GM21515 (cell line): ENCODE measurements around the gene MRPL3.

Source experiments
- ATAC-seq: cut with Tn5 transposase; IDR thresholded peaks from one replicate; pipeline ENCODE4 v1.9.1; 2021; ENCODE audit not compliant: unreplicated experiment

MRPL3 gene

DNA sequence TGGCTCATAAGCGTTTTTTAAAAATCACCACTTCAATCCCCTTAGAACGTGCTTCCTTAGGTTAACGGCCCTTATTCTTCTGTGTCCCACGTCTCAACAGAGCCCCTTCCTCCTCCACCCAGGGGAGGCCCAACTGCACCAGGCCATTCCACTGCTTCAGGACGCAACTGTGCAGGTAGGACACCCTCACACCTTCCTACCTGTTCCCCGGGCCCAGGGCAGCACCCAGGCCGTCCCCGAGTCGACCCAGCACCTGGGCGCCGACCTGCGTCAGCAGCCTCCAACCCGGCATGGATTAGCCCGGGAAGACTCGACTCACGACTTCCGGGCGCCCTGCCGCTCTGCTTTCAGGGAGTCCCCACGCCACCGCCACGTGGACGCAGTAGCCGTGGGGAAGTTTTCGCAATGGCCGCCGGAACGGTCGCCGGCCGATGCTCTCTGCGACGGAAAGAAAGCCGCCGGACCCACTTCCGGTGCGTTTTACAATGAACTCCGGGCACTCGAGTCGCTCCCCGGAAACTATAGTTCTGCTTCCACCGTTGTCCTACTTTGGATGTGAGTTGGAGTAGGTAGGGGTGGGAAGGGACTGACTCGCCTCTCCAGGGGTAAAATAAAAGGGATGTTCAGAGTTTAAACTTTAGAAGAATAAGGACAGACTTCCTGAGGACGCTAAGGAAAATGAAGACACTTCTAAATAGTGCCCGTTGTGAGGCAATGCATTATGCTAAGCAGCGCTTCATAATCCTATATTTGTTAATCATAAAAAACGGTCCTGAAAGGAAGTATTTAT is at the start of gene MRPL3:
Gene MRPL3, minus strand, starts transcription at position 442 of the 790 bp plus-strand sequence. Its CDS starts 150 bp downstream, at position 292.
- peak; percentile 97 for ATAC-seq

DNA sequence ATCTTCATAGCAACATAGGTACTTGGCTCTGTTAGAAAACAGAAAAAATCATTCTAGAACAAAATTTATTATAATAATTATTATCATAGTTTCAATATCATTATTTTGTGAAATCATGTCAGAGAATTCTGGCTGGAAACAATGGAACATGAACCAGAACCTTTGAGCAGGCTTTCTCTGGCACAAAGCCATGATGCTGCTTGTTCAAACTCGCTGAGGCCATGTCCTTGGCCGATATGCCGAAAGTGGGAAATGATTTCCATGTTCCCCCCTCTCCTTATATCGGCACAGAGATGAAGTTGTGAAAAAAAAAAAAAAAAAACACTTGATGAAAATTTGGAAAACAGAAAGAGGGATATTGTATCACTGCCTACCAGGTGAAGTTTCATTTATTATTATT is 49.0 kb upstream of the MRPL3 start:
- no peak for ATAC-seq

- no peak for ATAC-seq
Observed at GRCh38 chr3:131550562-131551465, 48.0 kb upstream of the MRPL3 start.

GRCh38 chr3:131549340-131549739 is 46.6 kb upstream of the MRPL3 start:
- ATAC-seq: no peak

DNA sequence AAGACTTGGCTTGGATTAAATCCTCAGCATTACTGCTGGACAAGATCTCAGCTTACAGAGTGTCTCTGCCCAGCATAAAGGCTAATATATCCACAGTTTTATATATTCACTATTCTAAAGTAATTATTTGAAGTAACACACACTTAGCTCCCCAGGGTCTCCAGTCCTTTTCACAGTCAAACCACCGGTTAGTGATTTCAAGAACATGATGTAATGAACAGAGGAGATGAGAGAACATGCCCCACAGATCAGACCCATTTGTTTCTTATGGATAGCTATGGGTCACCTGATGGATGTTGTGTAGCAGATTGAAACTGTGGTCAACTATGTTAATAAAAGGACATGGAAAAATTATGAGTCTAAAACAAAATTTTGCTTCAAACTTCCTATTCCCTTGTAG is 44.8 kb upstream of the MRPL3 start:
- no peak for ATAC-seq

DNA sequence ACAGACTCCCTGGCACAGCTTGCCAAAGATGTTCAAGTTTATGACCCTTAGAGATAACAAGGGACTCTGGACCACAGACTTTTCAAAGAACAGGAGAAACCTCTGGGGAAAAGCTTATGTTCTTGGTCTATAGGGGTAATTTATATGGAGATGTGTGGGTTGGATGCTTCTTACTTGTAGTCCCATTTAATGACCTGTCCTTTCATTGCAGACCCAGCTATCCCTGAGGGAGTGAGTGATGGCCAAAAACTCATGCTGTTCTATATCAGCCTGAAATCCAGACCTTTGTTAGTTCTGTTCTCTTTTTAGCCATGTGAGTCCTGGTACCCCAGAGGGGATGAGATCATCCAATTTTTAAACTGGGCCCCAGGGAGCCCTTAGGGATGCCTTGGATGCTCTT is 43.7 kb upstream of the MRPL3 start:
- no peak for ATAC-seq

DNA sequence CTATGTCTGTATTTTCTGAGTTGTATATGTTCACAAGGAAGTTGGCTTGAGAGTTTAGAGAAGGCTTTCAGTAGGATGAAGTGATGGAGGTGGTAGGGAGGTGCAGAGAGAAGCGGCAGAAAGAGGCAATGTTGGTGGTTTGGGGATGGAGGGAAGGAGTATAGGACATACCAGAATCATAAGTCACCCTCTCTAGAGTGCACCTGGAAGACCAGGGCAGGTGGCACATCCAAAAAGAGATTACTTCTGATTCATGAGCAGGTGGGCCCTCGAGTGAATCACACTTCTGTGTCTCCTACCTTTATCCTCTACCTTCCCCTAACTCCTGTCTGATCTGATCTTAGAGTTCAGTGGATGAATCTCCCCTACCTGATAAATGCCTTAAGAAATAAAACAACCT is 41.8 kb upstream of the MRPL3 start:
- no peak for ATAC-seq

DNA sequence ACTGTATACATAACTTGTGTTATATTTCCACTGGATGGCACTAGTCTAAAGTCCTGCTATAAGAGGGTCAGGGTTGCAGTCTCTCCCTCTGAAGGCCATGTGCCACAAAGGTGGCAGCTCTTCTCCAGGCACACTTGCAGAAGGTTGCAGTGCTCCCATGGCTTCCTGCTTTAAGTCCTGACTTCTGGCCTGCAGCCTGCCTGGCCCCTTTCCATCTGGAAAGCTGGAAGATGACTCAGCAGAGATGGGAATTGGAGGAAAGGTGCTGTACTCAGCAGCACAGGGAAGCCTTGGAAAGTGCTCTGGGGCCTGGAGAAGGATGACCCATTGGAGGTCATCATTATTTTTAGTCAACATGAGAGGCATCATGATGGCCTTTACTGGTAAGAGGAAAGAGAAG is 40.9 kb upstream of the MRPL3 start:
- no peak for ATAC-seq

DNA sequence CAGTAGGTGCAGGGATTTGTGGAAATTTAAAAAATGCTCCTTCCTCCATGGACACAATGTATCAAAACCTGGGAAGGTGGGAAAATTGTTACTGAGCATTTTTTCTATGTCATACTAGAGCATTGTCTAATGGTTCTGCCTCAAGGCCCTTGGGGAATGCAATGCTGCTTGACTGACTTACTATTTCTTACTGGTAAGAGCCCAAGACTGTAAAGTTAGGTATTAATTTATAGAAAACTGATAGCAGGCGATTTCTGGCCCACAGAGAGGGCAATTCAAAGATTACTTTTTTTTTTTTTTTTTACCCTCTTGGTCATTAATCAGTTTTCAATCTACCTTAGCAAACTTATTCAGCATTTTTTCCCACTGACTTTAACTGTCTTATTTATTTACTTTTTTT is 38.5 kb upstream of the MRPL3 start:
- no peak for ATAC-seq

- no peak for ATAC-seq
Observed at GRCh38 chr3:131540821-131541220, 38.0 kb upstream of the MRPL3 start.

- ATAC-seq: no peak
Observed at GRCh38 chr3:131540143-131540542, 37.4 kb upstream of the MRPL3 start.

- ATAC-seq: no peak
Observed at GRCh38 chr3:131538968-131539367, 36.2 kb upstream of the MRPL3 start.

DNA sequence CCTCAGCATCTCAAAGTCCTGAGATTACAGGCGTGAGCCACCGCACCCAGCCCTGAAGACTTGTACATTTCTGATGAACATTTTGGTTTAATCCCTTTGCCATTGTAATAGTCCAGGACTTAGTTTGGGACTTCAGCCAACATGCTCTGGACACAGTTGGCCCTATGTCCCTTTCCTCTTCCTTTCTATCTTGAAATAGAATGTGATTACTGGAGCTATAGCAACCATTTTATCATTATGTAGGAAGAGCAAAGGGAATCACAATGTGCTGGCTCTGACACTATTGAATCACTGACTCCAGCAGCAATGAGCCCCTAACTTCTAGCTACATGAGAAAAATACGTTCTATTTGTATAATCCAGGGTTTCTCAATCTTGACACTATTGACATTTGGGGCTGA is 34.8 kb upstream of the MRPL3 start:
- ATAC-seq: no peak

DNA sequence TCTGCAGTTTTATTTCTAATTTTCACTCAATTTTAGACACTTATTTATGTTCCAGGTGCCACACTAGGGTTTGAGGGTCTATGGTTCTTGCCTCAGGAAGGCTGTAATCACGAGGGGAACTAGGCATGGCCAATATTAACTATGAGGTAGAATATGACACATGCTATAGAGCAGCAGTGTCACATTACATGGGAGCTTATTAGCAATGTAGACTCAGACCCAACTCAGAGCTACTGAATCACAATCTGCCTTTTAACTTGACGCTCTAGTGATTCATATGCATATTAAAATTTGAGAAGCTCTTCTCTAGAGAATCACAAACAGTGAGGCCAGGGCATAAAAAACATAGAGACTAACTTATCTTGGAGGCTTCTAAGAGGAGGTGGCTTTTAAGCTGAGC is 32.8 kb upstream of the MRPL3 start:
- no peak for ATAC-seq

- ATAC-seq: no peak
Observed at GRCh38 chr3:131535131-131535530, 32.4 kb upstream of the MRPL3 start.

- ATAC-seq: no peak
Observed at GRCh38 chr3:131532645-131533044, 29.9 kb upstream of the MRPL3 start.

- no peak for ATAC-seq
Observed at GRCh38 chr3:131530843-131531242, 28.1 kb upstream of the MRPL3 start.

DNA sequence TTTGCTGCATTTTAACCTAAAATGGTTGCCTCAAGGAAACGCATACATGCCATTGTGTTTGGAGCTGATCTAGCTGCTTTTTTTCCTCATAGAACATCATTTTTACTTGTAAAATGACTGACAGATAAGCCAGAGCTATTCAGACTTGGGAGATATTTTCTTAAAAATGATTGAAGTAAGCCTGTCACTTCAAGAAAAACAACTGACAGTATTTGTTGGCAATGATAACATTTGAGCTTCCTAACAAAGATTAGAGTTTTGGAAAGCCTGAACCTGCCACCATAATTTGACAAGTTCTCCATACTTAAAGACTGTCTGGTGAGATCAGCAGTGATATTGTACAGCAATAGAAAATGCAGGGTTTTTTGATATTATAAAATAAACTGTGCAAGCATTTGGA is 27.6 kb upstream of the MRPL3 start:
- ATAC-seq: no peak

DNA sequence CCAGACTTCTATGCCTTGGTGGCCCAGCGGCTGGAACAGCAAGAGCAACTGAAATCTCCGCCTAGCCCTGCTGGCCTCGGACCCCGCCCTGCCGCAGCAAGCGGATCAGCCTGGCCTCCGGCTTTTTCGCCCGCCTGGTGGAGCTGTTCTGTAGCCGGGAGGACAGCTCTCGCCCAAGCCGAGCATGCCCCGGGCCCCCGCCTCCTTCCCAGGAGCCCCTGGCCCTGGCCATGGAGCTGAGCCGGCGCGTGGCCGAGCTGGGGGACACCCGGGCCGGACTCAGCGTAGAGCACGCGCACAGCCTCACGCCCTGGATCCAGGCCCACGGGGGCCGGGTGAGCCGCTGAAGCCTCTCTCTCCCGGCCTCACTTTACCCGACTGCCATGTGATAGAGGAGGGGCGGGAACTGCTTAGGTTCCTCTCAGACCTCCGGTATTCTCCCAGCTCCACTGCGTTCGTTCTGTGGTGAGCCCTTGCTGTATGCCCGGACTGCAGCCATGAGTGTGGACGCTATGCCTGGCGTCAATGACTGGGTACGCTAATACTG is 24.1 kb upstream of the MRPL3 start:
- ATAC-seq: no peak

DNA sequence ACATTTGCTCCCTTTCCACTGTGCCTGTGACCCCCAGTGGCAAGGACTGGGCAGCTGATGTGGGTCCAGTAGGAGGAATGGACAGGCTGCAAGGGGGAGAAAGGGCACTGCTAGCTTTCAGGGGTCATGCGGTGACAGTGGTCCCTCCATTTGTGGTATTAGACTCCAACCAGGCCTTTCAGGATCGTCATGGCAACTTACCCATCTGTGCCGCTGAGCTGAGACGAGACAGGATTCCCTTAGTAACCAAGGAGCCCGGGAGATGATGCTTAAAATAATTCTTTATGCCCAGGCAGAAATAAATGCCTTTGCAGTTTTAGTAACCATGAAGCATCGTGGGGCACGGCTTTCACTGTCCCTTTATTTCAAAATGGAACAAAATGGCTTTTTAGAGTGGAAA is 15.9 kb upstream of the MRPL3 start:
- ATAC-seq: no peak

DNA sequence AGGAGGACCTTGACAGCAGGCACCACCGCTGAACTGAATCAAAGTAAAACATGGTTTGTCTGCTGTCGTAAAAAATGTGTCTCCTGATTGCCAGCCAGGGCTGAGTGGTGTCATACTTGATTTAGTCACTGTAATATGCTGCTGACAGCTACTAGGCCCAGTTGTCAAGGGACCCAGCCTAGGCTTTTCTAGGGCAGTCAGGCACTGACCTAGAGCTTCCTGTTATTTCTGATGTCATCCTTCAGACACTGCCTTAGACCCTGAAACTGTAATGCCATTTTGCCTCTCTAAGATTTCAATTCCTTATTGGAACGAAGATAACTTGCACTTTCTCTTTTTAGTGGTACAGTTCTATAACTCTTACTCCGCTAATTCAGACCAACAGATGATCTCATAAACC is 2.6 kb upstream of the MRPL3 start:
- no peak for ATAC-seq

- no peak for ATAC-seq
Observed at GRCh38 chr3:131503320-131503635, 507 bp upstream of the MRPL3 start.
